Astrocyte of the spinal cord (primary cell): ENCODE data around the gene MCC.
"Not testable (repeated sequence)": the region's sequence is repeated elsewhere in the genome, so short reads cannot be mapped to it uniquely, and the experiment has no call there.

ENCODE experiments used
- DNase-seq: peaks from one replicate; pipeline ENCODE4 v3.0.0; 2011; ENCODE audit warnings: low read depth, low spot score
- H3K4me3 ChIP-seq: 2 replicates; pipeline ENCODE4 v1.5.1; 2011; ENCODE audit warnings: low read depth, mild to moderate bottlenecking, low read length, moderate library complexity
- CTCF ChIP-seq: IDR thresholded peaks from 2 replicates; pipeline ENCODE4 v1.5.1; 2012; ENCODE audit warnings: low read depth, mild to moderate bottlenecking, low read length, inconsistent platforms
- in situ Hi-C: cut with HindIII; loops from 2 replicates; pipeline ENCODE4 v1.10.0; 2017; ENCODE audit warnings: low sequenced_read_pairs

MCC gene

GRCh38 chr5:113085084-113085414 is 403.2 kb downstream of the MCC start:
- in situ Hi-C loops, result no loop called here
- no peak overlapping the region for H3K4me3 ChIP-seq
- TF ChIP-seq CTCF, result no peak
- DNase-seq, result no peak

- in situ Hi-C loops, result no loop called here
- no peak for TF ChIP-seq CTCF
- no peak for DNase-seq
- no peak overlapping the region for H3K4me3 ChIP-seq
These were observed 403.7 kb downstream of the MCC start for GRCh38 chr5:113084402-113085083.

GRCh38 chr5:113083481-113083880 is 404.8 kb downstream of the MCC start:
- in situ Hi-C loops, result no loop called here
- DNase-seq, result no peak
- TF ChIP-seq CTCF, result no peak
- no peak overlapping the region for H3K4me3 ChIP-seq

GRCh38 chr5:113082547-113082905 is 405.7 kb downstream of the MCC start:
- H3K4me3 ChIP-seq, result no peak overlapping the region
- in situ Hi-C loops, result no loop called here
- DNase-seq, result no peak
- TF ChIP-seq CTCF, result no peak

- in situ Hi-C loops, result no loop called here
- peak; percentile 96 for DNase-seq
- no peak overlapping the region for H3K4me3 ChIP-seq
These were observed 406.2 kb downstream of the MCC start for GRCh38 chr5:113081881-113082546.

GRCh38 chr5:113081091-113081839 is 407.0 kb downstream of the MCC start:
- no peak for DNase-seq
- no peak for TF ChIP-seq CTCF
- in situ Hi-C loops, result no loop called here
- no peak overlapping the region for H3K4me3 ChIP-seq

More at GRCh38 chr5:113081881-113082546, 406.2 kb downstream of the MCC start:
- no peak for TF ChIP-seq CTCF

GRCh38 chr5:113076649-113077048 is 411.6 kb downstream of the MCC start:
- H3K4me3 ChIP-seq, in situ Hi-C loops, DNase-seq: not testable (repeated sequence)
